ENCODE results near the gene HIGD1C.

GRCh38 chr12:50914872-50915484 is 37.4 kb upstream of the HIGD1C start:
- TF ChIP-seq CTCF (IDR thresholded peaks at IDR 0.05; ENCODE audit: insufficient read depth, low read depth, low read length) (no peak), EZH2 (IDR thresholded peaks at IDR 0.05; ENCODE audit: insufficient read depth, low read length) (no peak)
